GM06990 (cell line): ENCODE data around the gene MITF.

ENCODE experiments used
- DNase-seq: peaks from one replicate; pipeline ENCODE4 v3.0.0-alpha.2; 2011; ENCODE audit not compliant: insufficient read length; ENCODE audit errors: extremely low read depth
- H3K27me3 ChIP-seq: replicated peaks from 2 replicates; pipeline ENCODE4 v1.6.0; 2011; ENCODE audit warnings: low read length; ENCODE audit not compliant: control insufficient read depth, insufficient read depth
- H3K36me3 ChIP-seq: 2 replicates; pipeline ENCODE4 v1.5.1; 2011; ENCODE audit warnings: low read length; ENCODE audit not compliant: control insufficient read depth, insufficient read depth
- H3K4me3 ChIP-seq: replicated peaks from 2 replicates; pipeline ENCODE4 v1.5.1; 2011; ENCODE audit warnings: low read depth, mild to moderate bottlenecking, control low read depth, low read length
- CTCF ChIP-seq: IDR thresholded peaks from 2 replicates; pipeline ENCODE4 v1.5.1; 2011; ENCODE audit warnings: low read length, control low read depth, mild to moderate bottlenecking, inconsistent platforms; ENCODE audit not compliant: insufficient read depth, poor library complexity, severe bottlenecking

Gene MITF

DNA sequence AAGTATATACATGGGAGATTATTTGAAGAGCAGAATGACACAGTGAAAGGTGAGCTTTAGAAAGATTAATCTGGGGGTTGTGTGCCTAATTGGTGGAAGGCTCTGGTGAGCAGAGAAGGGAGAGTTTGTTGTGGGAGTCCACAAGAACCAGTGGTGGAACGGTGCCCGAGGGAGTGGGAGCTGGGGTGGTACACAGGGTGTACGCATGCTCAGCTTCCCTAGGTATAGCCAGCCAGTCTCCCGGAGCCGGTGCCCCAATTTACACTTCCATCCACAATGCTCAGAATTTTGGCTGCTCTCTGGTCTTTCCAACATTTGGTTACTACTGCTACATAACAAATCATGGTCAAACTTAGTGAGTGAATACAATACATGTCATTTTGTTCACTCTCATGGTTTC is 92.5 kb downstream of the MITF start:
- no peak for DNase-seq

GRCh38 chr3:69833591-69833990 is 94.3 kb downstream of the MITF start:
- DNase-seq = no peak
- TF ChIP-seq CTCF = no peak
- H3K27me3 ChIP-seq = no peaks in the 10 kb centered on the region

More for the DNA sequence above, 92.5 kb downstream of the MITF start:
- no peak for TF ChIP-seq CTCF
- no peaks in the 10 kb centered on the region for H3K27me3 ChIP-seq
- H3K36me3 ChIP-seq = no peaks in the 10 kb centered on the region
- no peak overlapping the region for H3K4me3 ChIP-seq

GRCh38 chr3:69838217-69838616 is 99.0 kb downstream of the MITF start:
- no peaks in the 10 kb centered on the region for H3K36me3 ChIP-seq
- TF ChIP-seq CTCF = no peak
- H3K27me3 ChIP-seq = no peaks in the 10 kb centered on the region
- H3K4me3 ChIP-seq = no peak overlapping the region
- no peak for DNase-seq

More at GRCh38 chr3:69833591-69833990, 94.3 kb downstream of the MITF start:
- no peak overlapping the region for H3K4me3 ChIP-seq
- H3K36me3 ChIP-seq = no peaks in the 10 kb centered on the region

GRCh38 chr3:69838696-69839515 is 99.6 kb downstream of the MITF start:
- H3K27me3 ChIP-seq = no peaks in the 10 kb centered on the region
- no peak for TF ChIP-seq CTCF
- no peak overlapping the region for H3K4me3 ChIP-seq
- no peaks in the 10 kb centered on the region for H3K36me3 ChIP-seq
- DNase-seq = no peak

GRCh38 chr3:69842351-69842750 is 103.1 kb downstream of the MITF start:
- DNase-seq = no peak
- H3K27me3 ChIP-seq = no peaks in the 10 kb centered on the region
- no peak overlapping the region for H3K4me3 ChIP-seq
- no peak for TF ChIP-seq CTCF
- H3K36me3 ChIP-seq = no peaks in the 10 kb centered on the region
